Prostate gland (tissue), 2 donors: Measurements from ENCODE around the gene ASPSCR1. TPM values are rescaled to one million over a fixed set of nuclear protein-coding genes. Genes with fewer than 3 reads are reported as not detected.

Source experiments
- DNase-seq: peaks from one replicate; pipeline ENCODE4 v3.0.0-alpha.2; 2019; ENCODE audit warnings: low spot score
- H3K27ac ChIP-seq, 2 donors: fragments of 200-600 bp; sonication (generic); 2 replicates each; pipeline ENCODE4 v1.5.1; 2017 to 2019
- H3K27me3 ChIP-seq: fragments of 200-600 bp; sonication (generic); replicated peaks from 2 replicates; pipeline ENCODE4 v1.5.1; 2019; ENCODE audit not compliant: insufficient read depth
- H3K36me3 ChIP-seq, 2 donors: fragments of 200-600 bp; sonication (generic); 1 replicate in 1 of 2; 2 replicates in 1 of 2; pipeline versions ENCODE4 v1.5.1 to v1.8.1; 2017 to 2019
- H3K4me1 ChIP-seq: fragments of 200-600 bp; sonication (generic); replicated peaks from 2 replicates; pipeline ENCODE4 v1.5.1; 2019
- H3K4me3 ChIP-seq, 2 donors: fragments of 200-600 bp; sonication (generic); 2 replicates each; pipeline ENCODE4 v1.5.1; 2017 to 2019
- H3K9me3 ChIP-seq: fragments of 200-600 bp; sonication (generic); 2 replicates; pipeline ENCODE4 v1.5.1; 2017
- CTCF ChIP-seq, 4 experiments: fragments of 200-600 bp in 2 of 4; fragments of 450-650 bp in 2 of 4; sonication (generic) in 2 of 4; IDR thresholded peaks; 1 replicate in 3 of 4; 2 replicates in 1 of 4; pipeline ENCODE4 v1.5.1; 2016 to 2019; ENCODE audit warnings: antibody characterized with exemption in 4 of 4, mild to moderate bottlenecking in 2 of 4, moderate library complexity in 2 of 4
- POLR2A ChIP-seq: fragments of 450-650 bp; IDR thresholded peaks from one replicate; pipeline ENCODE4 v1.6.1; 2016; ENCODE audit warnings: antibody characterized with exemption, mild to moderate bottlenecking
- POLR2AphosphoS5 ChIP-seq: sonication (generic); formaldehyde crosslinking; IDR thresholded peaks from one replicate; pipeline ENCODE4 v1.6.1; 2017; ENCODE audit warnings: antibody characterized with exemption
- WGBS: methylation state at CpG from one replicate; pipeline ENCODE4 v1.1.5; 2018; 5-methylcytosine and 5-hydroxymethylcytosine counted together
- intact Hi-C: fragments of 100-400 bp; cut with DNase I; formaldehyde crosslinking; loops from one replicate; pipeline ENCODE4 v1.14.2; 2022
- total RNA-seq, 2 donors: library from RNA; depleted of rRNA; stranded (reverse); fragments of >200 nt; gene quantifications; one replicate each; pipeline ENCODE4 v1.1.0, GENCODE V29; 2016

Gene ASPSCR1
- total RNA-seq, 2 donors from 2014 or later: 30.7 to 39.7 TPM

GRCh38 chr17:82000803-82001570 lies 23.6 kb downstream of the ASPSCR1 start:
- Histone ChIP-seq H3K27me3 (no peaks in the 10 kb centered on the region), H3K9me3 (no peaks in the 10 kb centered on the region), H3K27ac (no peak overlapping the region), H3K4me1 (no peaks in the 10 kb centered on the region), H3K4me3 (no peak overlapping the region), H3K36me3 (no peaks in the 10 kb centered on the region)
- DNase-seq: no peak
- no peak for TF ChIP-seq POLR2AphosphoS5
- TF ChIP-seq CTCF (IDR thresholded peaks at IDR 0.05): no peak
- TF ChIP-seq POLR2A: no peak
- intact Hi-C loops: no loop called here
- 64% methylated on average over 28 of the region's 32 CpGs for WGBS

GRCh38 chr17:82001571-82002056 lies 24.2 kb downstream of the ASPSCR1 start:
- H3K36me3 ChIP-seq: no peaks in the 10 kb centered on the region
- no peak for DNase-seq
- no peaks in the 10 kb centered on the region for H3K9me3 ChIP-seq
- no peaks in the 10 kb centered on the region for H3K27me3 ChIP-seq
- no peak for TF ChIP-seq CTCF (IDR thresholded peaks at IDR 0.05)
- no peak for TF ChIP-seq POLR2A
- TF ChIP-seq POLR2AphosphoS5: no peak
- H3K27ac ChIP-seq: no peak overlapping the region
- no peak overlapping the region for H3K4me3 ChIP-seq
- 86% methylated on average over 17 of the region's 17 CpGs for WGBS
- no peaks in the 10 kb centered on the region for H3K4me1 ChIP-seq
- intact Hi-C loops: no loop called here

DNA sequence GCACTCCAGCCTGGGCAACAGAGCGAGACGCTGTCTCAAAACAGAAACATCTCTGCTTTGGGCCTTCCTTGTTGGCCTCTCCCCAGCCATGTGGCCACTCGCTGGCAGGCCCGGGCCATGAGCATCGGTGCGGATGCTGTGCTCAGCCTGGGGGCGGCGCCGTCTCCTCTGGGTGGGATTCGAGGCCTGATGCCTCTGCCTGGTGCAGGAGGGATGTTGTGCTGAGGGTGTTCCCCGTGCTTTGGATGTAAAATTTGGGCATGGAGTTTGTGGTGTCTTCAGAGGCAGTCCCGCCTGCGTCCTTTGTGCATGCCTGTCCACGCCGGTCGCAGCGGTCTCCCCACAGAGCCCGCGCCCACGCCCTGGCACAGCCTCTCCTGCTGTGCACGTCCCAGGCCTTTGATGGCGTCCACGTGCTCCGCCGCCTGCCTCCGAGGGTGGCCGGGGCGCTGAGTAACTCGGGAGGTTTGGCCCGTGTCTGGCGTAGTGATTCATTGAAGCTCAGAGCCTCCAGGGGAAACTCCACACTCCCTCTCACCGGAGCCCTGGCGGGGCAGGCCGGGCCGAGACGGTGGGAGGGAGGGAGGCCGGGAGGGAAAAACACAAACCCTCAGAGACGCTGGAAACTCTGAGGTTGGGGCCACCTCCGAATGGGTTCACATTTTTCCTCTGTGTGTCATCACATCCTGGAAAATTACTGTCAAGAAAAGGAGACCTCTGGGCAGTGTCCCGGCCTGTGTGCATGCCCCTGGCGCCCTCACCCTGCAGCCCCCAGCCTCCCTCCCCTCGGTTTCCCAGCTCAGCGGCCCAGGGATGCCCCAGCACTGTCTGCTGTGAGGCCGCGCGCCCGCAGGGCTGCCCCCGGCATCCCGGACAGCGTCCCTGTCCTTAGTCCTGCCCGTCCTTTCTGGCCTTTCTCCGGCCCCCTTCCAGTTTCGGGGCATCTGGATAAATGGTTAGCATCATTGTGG lies 26.3 kb downstream of the ASPSCR1 start:
- DNase-seq: no peak
- no peak overlapping the region for H3K4me3 ChIP-seq
- H3K27me3 ChIP-seq: no peaks in the 10 kb centered on the region
- H3K27ac ChIP-seq: no peak overlapping the region
- intact Hi-C loops: no loop called here
- 49% methylated on average over 53 of the region's 53 CpGs for WGBS
- no peaks in the 10 kb centered on the region for H3K36me3 ChIP-seq
- TF ChIP-seq CTCF (IDR thresholded peaks at IDR 0.05): no peak
- TF ChIP-seq POLR2AphosphoS5: peak; percentile 29
- TF ChIP-seq POLR2A: peak; percentile 7
- H3K4me1 ChIP-seq: no peaks in the 10 kb centered on the region
- H3K9me3 ChIP-seq: no peaks in the 10 kb centered on the region

- DNase-seq: no peak
- TF ChIP-seq CTCF (IDR thresholded peaks at IDR 0.05) (no peak), POLR2AphosphoS5 (no peak), POLR2A (no peak)
- Histone ChIP-seq H3K27me3 (no peaks in the 10 kb centered on the region), H3K4me1 (no peaks in the 10 kb centered on the region), H3K36me3 (no peaks in the 10 kb centered on the region), H3K27ac (no peak overlapping the region), H3K9me3 (no peaks in the 10 kb centered on the region), H3K4me3 (no peak overlapping the region)
- intact Hi-C loops: no loop called here
- WGBS: 91% methylated on average over 27 of the region's 41 CpGs
These were observed 27.4 kb downstream of the ASPSCR1 start for GRCh38 chr17:82004517-82005455.
